ENCODE data around the gene FN3KRP. TPM values are rescaled to one million over a fixed set of nuclear protein-coding genes. Genes with fewer than 3 reads are reported as not detected.

Gene FN3KRP
- total and polyA plus RNA-seq, 10 of the 15 experiments (the other 5 are each of a cell fraction or from before 2014, with no cell fraction given): 1.8 to 50.5 (median 26.5) TPM

DNA sequence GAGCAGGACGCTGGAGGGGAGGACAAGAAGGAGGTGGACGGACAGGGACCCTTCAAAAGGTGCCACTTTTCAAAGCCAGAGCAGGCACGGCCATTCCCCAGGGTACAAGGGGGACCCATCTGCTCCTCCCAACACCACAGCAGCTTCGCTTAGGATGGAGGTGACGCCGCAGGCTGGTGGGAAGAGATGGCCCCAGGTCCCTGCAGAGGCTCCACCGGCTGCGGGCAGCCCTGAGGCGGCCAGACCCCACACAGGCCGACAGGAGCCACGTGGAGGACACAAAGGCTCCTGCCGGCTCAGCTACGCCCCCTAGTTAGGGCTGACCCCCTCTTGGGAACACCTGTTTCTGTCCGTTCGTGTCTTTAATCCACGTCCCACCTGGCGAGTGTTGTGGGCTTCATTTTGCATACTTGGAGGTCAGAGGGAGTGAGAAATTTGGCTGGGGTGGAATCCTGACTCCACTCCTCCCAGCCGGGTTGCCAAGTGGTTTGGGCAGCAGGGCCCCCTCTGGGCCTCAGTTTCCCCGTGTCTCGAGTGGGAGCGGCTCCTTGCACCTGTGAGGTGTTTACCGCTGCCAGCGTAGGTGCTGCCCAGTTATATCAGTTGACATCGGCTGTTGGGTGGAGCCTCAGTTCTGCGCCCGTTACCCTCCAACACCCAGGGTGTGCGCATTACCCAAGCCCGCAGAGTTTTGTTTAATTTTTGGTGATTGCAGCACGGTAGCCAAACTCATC is 5.8 kb upstream of the FN3KRP start:
- FAIRE-seq: no peak
- BruUV-seq (replicated peaks): no TSS peak
- in situ Hi-C loops (cut with MboI) (no loop called here), intact Hi-C loops (cut with micrococcal nuclease; ENCODE audit: unreplicated experiment) (no loop called here)
- H3K4me3 ChIP-seq: no peak overlapping the region
- ATAC-seq: no peak
- no peak overlapping the region for H3K4me2 ChIP-seq (ENCODE audit: control insufficient read depth, insufficient read depth)
- H3K36me3 ChIP-seq (ENCODE audit: control insufficient read depth in 2 of 2, insufficient read depth in 2 of 2, low read length in 1 of 2): no peaks in the 10 kb centered on the region
- no peaks in the 10 kb centered on the region for H3K79me2 ChIP-seq (ENCODE audit: control insufficient read depth, insufficient read depth, low read length)
- ChIA-PET CTCF (no interaction called here), RAD21 (ENCODE audit: unreplicated experiment) (no interaction called here), SMC1A (ENCODE audit: uncharacterized antibody, unreplicated experiment) (no interaction called here), POLR2A (no interaction called here)
- peaks cover 10% of the 10 kb centered on the region for H3K4me1 ChIP-seq (ENCODE audit: control insufficient read depth, insufficient read depth, low read length)
- WGBS (ENCODE audit: insufficient coverage, insufficient replicate concordance, low lambda C conversion rate, missing lambda C conversion rate): 57% methylated on average over 28 of the region's 29 CpGs
- H3K9ac ChIP-seq (ENCODE audit: control insufficient read depth, insufficient read depth, low read length): no peak overlapping the region
- H3K27ac ChIP-seq (ENCODE audit: control insufficient read depth, insufficient read depth): no peak overlapping the region
- H3K9me3 ChIP-seq (replicated peaks; ENCODE audit: control insufficient read depth, insufficient read depth, low read length): no peaks in the 10 kb centered on the region
- no peaks in the 10 kb centered on the region for H3K27me3 ChIP-seq (replicated peaks in 1 of 2; ENCODE audit: control insufficient read depth in 2 of 2, insufficient read depth in 2 of 2, low read length in 1 of 2)
- H4K20me1 ChIP-seq (ENCODE audit: control insufficient read depth, insufficient read depth): no peaks in the 10 kb centered on the region
- H2AFZ ChIP-seq (ENCODE audit: control insufficient read depth, low read depth, low read length): no peak overlapping the region
- DNase-seq (ENCODE audit: low read depth, low spot score): no peak
- no peak for TF ChIP-seq RELB (IDR thresholded peaks at IDR 0.05; ENCODE audit: low read depth)
- TF ChIP-seq, protein P1, sequence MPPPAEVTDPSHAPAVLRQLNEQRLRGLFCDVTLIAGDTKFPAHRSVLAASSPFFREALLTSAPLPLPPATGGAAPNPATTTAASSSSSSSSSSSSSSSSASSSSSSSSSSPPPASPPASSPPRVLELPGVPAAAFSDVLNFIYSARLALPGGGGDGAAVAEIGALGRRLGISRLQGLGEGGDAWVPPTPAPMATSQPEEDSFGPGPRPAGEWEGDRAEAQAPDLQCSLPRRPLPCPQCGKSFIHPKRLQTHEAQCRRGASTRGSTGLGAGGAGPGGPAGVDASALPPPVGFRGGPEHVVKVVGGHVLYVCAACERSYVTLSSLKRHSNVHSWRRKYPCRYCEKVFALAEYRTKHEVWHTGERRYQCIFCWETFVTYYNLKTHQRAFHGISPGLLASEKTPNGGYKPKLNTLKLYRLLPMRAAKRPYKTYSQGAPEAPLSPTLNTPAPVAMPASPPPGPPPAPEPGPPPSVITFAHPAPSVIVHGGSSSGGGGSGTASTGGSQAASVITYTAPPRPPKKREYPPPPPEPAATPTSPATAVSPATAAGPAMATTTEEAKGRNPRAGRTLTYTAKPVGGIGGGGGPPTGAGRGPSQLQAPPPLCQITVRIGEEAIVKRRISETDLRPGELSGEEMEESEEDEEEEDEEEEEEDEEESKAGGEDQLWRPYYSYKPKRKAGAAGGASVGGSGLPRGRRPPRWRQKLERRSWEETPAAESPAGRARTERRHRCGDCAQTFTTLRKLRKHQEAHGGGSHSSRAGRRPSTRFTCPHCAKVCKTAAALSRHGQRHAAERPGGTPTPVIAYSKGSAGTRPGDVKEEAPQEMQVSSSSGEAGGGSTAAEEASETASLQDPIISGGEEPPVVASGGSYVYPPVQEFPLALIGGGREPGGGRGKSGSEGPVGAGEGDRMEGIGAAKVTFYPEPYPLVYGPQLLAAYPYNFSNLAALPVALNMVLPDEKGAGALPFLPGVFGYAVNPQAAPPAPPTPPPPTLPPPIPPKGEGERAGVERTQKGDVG (CRISPR knock-in tag; IDR thresholded peaks at IDR 0.05): no peak
- TF ChIP-seq ZBTB33 (IDR thresholded peaks at IDR 0.05): no peak
- TF ChIP-seq, protein P2, sequence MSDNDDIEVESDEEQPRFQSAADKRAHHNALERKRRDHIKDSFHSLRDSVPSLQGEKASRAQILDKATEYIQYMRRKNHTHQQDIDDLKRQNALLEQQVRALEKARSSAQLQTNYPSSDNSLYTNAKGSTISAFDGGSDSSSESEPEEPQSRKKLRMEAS (IDR thresholded peaks at IDR 0.05; ENCODE audit: low read depth, low read length): no peak
- no peak for TF ChIP-seq IKZF2 (IDR thresholded peaks at IDR 0.05)
- TF ChIP-seq, protein P3, sequence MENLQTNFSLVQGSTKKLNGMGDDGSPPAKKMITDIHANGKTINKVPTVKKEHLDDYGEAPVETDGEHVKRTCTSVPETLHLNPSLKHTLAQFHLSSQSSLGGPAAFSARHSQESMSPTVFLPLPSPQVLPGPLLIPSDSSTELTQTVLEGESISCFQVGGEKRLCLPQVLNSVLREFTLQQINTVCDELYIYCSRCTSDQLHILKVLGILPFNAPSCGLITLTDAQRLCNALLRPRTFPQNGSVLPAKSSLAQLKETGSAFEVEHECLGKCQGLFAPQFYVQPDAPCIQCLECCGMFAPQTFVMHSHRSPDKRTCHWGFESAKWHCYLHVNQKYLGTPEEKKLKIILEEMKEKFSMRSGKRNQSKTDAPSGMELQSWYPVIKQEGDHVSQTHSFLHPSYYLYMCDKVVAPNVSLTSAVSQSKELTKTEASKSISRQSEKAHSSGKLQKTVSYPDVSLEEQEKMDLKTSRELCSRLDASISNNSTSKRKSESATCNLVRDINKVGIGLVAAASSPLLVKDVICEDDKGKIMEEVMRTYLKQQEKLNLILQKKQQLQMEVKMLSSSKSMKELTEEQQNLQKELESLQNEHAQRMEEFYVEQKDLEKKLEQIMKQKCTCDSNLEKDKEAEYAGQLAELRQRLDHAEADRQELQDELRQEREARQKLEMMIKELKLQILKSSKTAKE (IDR thresholded peaks at IDR 0.05; ENCODE audit: low read depth, poor library complexity, severe bottlenecking): no peak
- TF ChIP-seq CBFB (IDR thresholded peaks at IDR 0.05; ENCODE audit: low read depth): no peak
- no peak for TF ChIP-seq SMC3 (IDR thresholded peaks at IDR 0.05; ENCODE audit: borderline replicate concordance, low read length)
- no peak for TF ChIP-seq SUPT20H (IDR thresholded peaks at IDR 0.05; ENCODE audit: borderline replicate concordance, control insufficient read depth, low read depth, low read length)
- no peak for TF ChIP-seq ZNF384 (IDR thresholded peaks at IDR 0.05; ENCODE audit: borderline replicate concordance, low read depth, low read length)
- TF ChIP-seq RELA (IDR thresholded peaks at IDR 0.05; ENCODE audit: borderline replicate concordance, partially characterized antibody): no peak
- TF ChIP-seq ZNF622 (IDR thresholded peaks at IDR 0.05): no peak

Data from GM12878 (cell line).